ENCODE data around the gene ACP7.

Gene ACP7

GRCh38 chr19:39155114-39155700 is 71.0 kb downstream of the ACP7 start:
- TF ChIP-seq, protein P1, sequence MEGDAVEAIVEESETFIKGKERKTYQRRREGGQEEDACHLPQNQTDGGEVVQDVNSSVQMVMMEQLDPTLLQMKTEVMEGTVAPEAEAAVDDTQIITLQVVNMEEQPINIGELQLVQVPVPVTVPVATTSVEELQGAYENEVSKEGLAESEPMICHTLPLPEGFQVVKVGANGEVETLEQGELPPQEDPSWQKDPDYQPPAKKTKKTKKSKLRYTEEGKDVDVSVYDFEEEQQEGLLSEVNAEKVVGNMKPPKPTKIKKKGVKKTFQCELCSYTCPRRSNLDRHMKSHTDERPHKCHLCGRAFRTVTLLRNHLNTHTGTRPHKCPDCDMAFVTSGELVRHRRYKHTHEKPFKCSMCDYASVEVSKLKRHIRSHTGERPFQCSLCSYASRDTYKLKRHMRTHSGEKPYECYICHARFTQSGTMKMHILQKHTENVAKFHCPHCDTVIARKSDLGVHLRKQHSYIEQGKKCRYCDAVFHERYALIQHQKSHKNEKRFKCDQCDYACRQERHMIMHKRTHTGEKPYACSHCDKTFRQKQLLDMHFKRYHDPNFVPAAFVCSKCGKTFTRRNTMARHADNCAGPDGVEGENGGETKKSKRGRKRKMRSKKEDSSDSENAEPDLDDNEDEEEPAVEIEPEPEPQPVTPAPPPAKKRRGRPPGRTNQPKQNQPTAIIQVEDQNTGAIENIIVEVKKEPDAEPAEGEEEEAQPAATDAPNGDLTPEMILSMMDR (IDR thresholded peaks at IDR 0.05; ENCODE audit: extremely low read depth, missing control alignments): no peak
- no peak for DNase-seq (ENCODE audit: low spot score)

- no peak for DNase-seq (ENCODE audit: low spot score)
- TF ChIP-seq, protein P1 (IDR thresholded peaks at IDR 0.05; ENCODE audit: extremely low read depth, missing control alignments): no peak
These were observed 71.6 kb downstream of the ACP7 start for GRCh38 chr19:39155741-39156140.

DNA sequence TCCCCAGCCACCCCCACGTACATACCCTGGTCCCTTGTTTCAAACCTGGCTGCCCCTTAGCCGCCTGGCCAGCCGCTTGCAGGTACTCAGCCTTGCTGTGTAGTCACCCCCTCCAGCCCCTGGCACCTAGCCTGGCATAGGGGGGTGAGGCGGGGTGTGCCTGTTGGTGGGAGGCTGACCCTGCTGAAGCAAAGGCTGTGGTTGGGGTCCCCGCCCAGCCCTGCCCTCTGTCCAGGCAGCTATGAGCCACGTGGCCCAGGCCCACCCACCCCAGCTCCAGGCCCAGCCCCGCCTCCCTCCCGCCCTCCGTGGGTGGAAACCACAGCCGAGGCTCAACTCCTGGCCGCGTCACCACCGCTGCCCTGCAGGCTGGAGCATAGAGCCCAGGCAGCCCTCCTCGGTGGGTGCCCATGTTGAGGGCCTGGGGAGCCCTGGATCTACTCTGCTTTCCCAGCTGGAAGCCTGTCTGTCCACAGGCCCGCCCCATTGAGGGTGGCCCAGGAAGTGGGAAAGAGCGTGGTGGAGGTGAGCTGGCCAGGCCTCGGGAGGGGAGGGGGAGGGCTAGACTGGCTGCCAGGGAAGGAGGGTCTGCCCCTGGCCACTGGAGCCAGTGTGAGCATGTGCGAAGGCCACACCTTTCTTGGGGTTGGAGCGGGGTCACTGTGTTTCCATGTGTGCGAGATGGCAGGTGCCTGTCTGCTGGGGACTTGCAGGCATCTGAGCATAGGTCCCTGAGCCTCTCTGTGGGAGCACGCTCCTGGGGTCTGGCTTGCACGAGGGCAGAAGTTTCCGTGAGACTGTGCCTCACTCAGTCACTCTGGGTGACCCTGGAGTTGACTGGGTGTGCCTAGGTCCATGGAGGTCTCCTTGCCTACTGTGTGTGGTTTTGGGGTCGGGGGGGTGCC is 72.4 kb downstream of the ACP7 start:
- TF ChIP-seq, protein P1 (IDR thresholded peaks at IDR 0.05; ENCODE audit: extremely low read depth, missing control alignments): no peak
- DNase-seq (ENCODE audit: low spot score): no peak

- DNase-seq (ENCODE audit: low spot score): no peak
These were observed 73.3 kb downstream of the ACP7 start for GRCh38 chr19:39157275-39157996.

DNA sequence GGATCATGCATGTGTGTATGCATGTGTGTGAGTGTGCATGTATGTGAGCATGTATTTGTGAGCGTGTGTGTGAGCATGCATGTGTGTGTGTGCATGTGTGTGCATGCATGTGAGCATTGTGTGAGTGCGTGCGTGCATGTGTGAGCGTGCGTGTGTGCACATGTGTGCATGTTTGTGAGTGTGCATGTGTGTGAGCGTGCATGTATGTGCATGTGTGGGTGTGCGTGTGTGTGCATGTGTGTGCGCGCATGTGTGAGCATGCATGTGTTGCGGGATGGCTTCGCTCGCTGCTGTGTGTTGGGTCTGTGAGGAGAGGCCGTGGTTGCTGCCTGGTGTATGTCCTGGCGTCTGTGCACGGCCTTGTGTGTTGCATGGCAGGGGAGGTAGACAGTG is 73.8 kb downstream of the ACP7 start:
- DNase-seq (ENCODE audit: low spot score): no peak
- TF ChIP-seq, protein P1 (IDR thresholded peaks at IDR 0.05; ENCODE audit: extremely low read depth, missing control alignments): no peak

More at GRCh38 chr19:39157275-39157996, 73.3 kb downstream of the ACP7 start:
- TF ChIP-seq, protein P1 (IDR thresholded peaks at IDR 0.05; ENCODE audit: extremely low read depth, missing control alignments): no peak

GRCh38 chr19:39158646-39159260 is 74.6 kb downstream of the ACP7 start:
- TF ChIP-seq, protein P1 (IDR thresholded peaks at IDR 0.05; ENCODE audit: extremely low read depth, missing control alignments): no peak
- no peak for DNase-seq (ENCODE audit: low spot score)

Measured in GM20000 (cell line).